Naive thymus-derived CD8-positive, alpha-beta T cell (primary cell): ENCODE measurements around the gene DTNB. TPM values are rescaled to one million over a fixed set of nuclear protein-coding genes. Genes with fewer than 3 reads are reported as not detected.

Source experiments
- ATAC-seq, 2 donors: fragments of 150-1000 bp; cut with Tn5 transposase in 1 of 2; sonication (Bioruptor Pico), chemical (Tn5 transposase) in 1 of 2; 1 replicate in 1 of 2; 2 replicates in 1 of 2; pipeline ENCODE4 v1.10.0; 2021; ENCODE audit warnings: mild to moderate bottlenecking in 2 of 2, moderate library complexity in 2 of 2
- POLR2A ChIA-PET: fragments of 350-600 bp; sonication (Branson Sonifier 250); formaldehyde crosslinking; loops from one replicate; lab custom pipeline; 2021; ENCODE audit warnings: antibody characterized with exemption; lab: Charles Lee
- DNase-seq, 10 donors: peaks; one replicate each; pipeline versions ENCODE4 v3.0.0 to v3.0.0-alpha.2; 2020 to 2022
- H3K27ac Mint-ChIP-seq, 10 donors: one replicate each; pipeline ENCODE4 v1.8.0; 2020 to 2022; ENCODE audit warnings: mild to moderate bottlenecking in 10 of 10, mixed read lengths in 10 of 10, moderate library complexity in 4 of 10, inconsistent platforms in 1 of 10
- H3K27me3 Mint-ChIP-seq, 5 donors: one replicate each; pipeline ENCODE4 v1.8.0; 2021 to 2022; ENCODE audit warnings: mixed read lengths in 5 of 5
- H3K36me3 Mint-ChIP-seq, 3 donors: one replicate each; pipeline ENCODE4 v1.8.0; 2020 to 2022; ENCODE audit warnings: mixed read lengths in 3 of 3, mild to moderate bottlenecking in 2 of 3, inconsistent platforms in 1 of 3
- H3K4me1 Mint-ChIP-seq, 4 donors: one replicate each; pipeline ENCODE4 v1.8.0; 2021 to 2022; ENCODE audit warnings: mixed read lengths in 4 of 4
- H3K4me3 Mint-ChIP-seq, 10 donors: one replicate each; pipeline ENCODE4 v1.8.0; 2020 to 2022; ENCODE audit warnings: mild to moderate bottlenecking in 10 of 10, mixed read lengths in 10 of 10, moderate library complexity in 6 of 10, inconsistent platforms in 1 of 10
- H3K9me3 Mint-ChIP-seq, 9 donors: one replicate each; pipeline ENCODE4 v1.8.0; 2020 to 2022; ENCODE audit warnings: mixed read lengths in 9 of 9, mild to moderate bottlenecking in 3 of 9, inconsistent platforms in 1 of 9, moderate library complexity in 1 of 9
- polyA plus RNA-seq, 3 donors: library from polyadenylated mRNA; unstranded; fragments of 300-500 nt; fragmentation: Illumina TruSeq; gene quantifications; one replicate each; pipeline ENCODE4 v1.2.3, GENCODE V29; 2021
- total RNA-seq, 8 experiments: library from RNA in 2 of 8; stranded (reverse) in 2 of 8; gene quantifications; one replicate each; pipeline ENCODE4 v1.2.3 and lab custom pipeline; 2021 to 2026

The DTNB gene
- total and polyA plus RNA-seq, 5 experiments from 2014 or later = 16.3 to 41.5 (median 18.4) TPM

- Mint-ChIP-seq H3K27me3 (no peaks in the 10 kb centered on the region), H3K4me1 (peaks cover 0 to 8% (median 2%) of the 10 kb centered on the region in 4 donors), H3K27ac (peak overlapping the region in 1 of 10 donors; percentile 52), H3K9me3 (no peaks in the 10 kb centered on the region), H3K36me3 (peaks cover 0 to 30% (median 9%) of the 10 kb centered on the region in 3 donors), H3K4me3 (no peak overlapping the region)
- DNase-seq = no peak
- POLR2A ChIA-PET = no interaction called here
- no peak for ATAC-seq
Measured at GRCh38 chr2:25499157-25499556, 174.2 kb downstream of the DTNB start.

GRCh38 chr2:25497918-25498407 is 175.4 kb downstream of the DTNB start:
- POLR2A ChIA-PET = interaction anchor here (0.7 kb wide), 1 partner anchor 25 kb away, joined by 3 read pairs; no protein-coding TSS in a partner anchor
- Mint-ChIP-seq H3K36me3 (peaks cover 0 to 30% (median 9%) of the 10 kb centered on the region in 3 donors), H3K4me1 (peaks cover 0 to 6% (median 2%) of the 10 kb centered on the region in 4 donors), H3K4me3 (no peak overlapping the region), H3K27ac (peak overlapping the region in 1 of 10 donors; percentile 10), H3K9me3 (no peaks in the 10 kb centered on the region), H3K27me3 (no peaks in the 10 kb centered on the region)
- DNase-seq (no peak), ATAC-seq (no peak)

GRCh38 chr2:25497229-25497917 is 176.0 kb downstream of the DTNB start:
- DNase-seq = no peak

GRCh38 chr2:25494616-25495015 is 178.8 kb downstream of the DTNB start:
- POLR2A ChIA-PET = no interaction called here
- peaks cover 0 to 29% (median 6%) of the 10 kb centered on the region in 3 donors for H3K36me3 Mint-ChIP-seq
- ATAC-seq (no peak), DNase-seq (no peak)
- H3K27ac Mint-ChIP-seq = no peak overlapping the region
- H3K4me1 Mint-ChIP-seq = peaks cover 0 to 6% (median 3%) of the 10 kb centered on the region in 4 donors
- no peak overlapping the region for H3K4me3 Mint-ChIP-seq
- no peaks in the 10 kb centered on the region for H3K27me3 Mint-ChIP-seq
- H3K9me3 Mint-ChIP-seq = no peaks in the 10 kb centered on the region

More at GRCh38 chr2:25497229-25497917, 176.0 kb downstream of the DTNB start:
- H3K9me3 Mint-ChIP-seq = no peaks in the 10 kb centered on the region
- no peak for ATAC-seq
- H3K27me3 Mint-ChIP-seq = no peaks in the 10 kb centered on the region
- H3K27ac Mint-ChIP-seq = no peak overlapping the region
- POLR2A ChIA-PET = interaction anchor here (0.7 kb wide), 1 partner anchor 25 kb away, joined by 3 read pairs; no protein-coding TSS in a partner anchor
- H3K4me1 Mint-ChIP-seq = peaks cover 0 to 6% (median 2%) of the 10 kb centered on the region in 4 donors
- H3K4me3 Mint-ChIP-seq = no peak overlapping the region
- peaks cover 0 to 30% (median 9%) of the 10 kb centered on the region in 3 donors for H3K36me3 Mint-ChIP-seq

GRCh38 chr2:25493207-25493606 is 180.2 kb downstream of the DTNB start:
- Mint-ChIP-seq H3K4me3 (no peak overlapping the region), H3K27me3 (no peaks in the 10 kb centered on the region), H3K9me3 (no peaks in the 10 kb centered on the region), H3K36me3 (peaks cover 0 to 25% (median 8%) of the 10 kb centered on the region in 3 donors), H3K27ac (no peak overlapping the region), H3K4me1 (peaks cover 0 to 6% (median 3%) of the 10 kb centered on the region in 4 donors)
- DNase-seq = no peak
- POLR2A ChIA-PET = no interaction called here
- ATAC-seq = no peak

GRCh38 chr2:25492726-25493125 is 180.7 kb downstream of the DTNB start:
- H3K27me3 Mint-ChIP-seq = no peaks in the 10 kb centered on the region
- H3K4me1 Mint-ChIP-seq = peaks cover 0 to 3% (median under 1%) of the 10 kb centered on the region in 4 donors
- POLR2A ChIA-PET = interaction anchor here (0.5 kb wide), 1 partner anchor 19 kb away, joined by 3 read pairs; no protein-coding TSS in a partner anchor
- DNase-seq (no peak), ATAC-seq (no peak)
- H3K4me3 Mint-ChIP-seq = no peak overlapping the region
- peaks cover 0 to 24% (median 7%) of the 10 kb centered on the region in 3 donors for H3K36me3 Mint-ChIP-seq
- H3K9me3 Mint-ChIP-seq = no peaks in the 10 kb centered on the region
- no peak overlapping the region for H3K27ac Mint-ChIP-seq

GRCh38 chr2:25491966-25492532 is 181.3 kb downstream of the DTNB start:
- peaks cover 0 to 3% (median under 1%) of the 10 kb centered on the region in 4 donors for H3K4me1 Mint-ChIP-seq
- no peak overlapping the region for H3K4me3 Mint-ChIP-seq
- ATAC-seq (no peak), DNase-seq (no peak)
- no peaks in the 10 kb centered on the region for H3K9me3 Mint-ChIP-seq
- no peak overlapping the region for H3K27ac Mint-ChIP-seq
- H3K36me3 Mint-ChIP-seq = peaks cover 0 to 29% (median 12%) of the 10 kb centered on the region in 3 donors
- H3K27me3 Mint-ChIP-seq = no peaks in the 10 kb centered on the region
- POLR2A ChIA-PET = interaction anchor here (0.5 kb wide), 1 partner anchor 18 kb away, joined by 3 read pairs; no protein-coding TSS in a partner anchor

- Mint-ChIP-seq H3K36me3 (peaks cover 0 to 31% (median 20%) of the 10 kb centered on the region in 3 donors), H3K4me1 (peaks cover 0 to 5% (median under 1%) of the 10 kb centered on the region in 4 donors), H3K4me3 (no peak overlapping the region), H3K27me3 (no peaks in the 10 kb centered on the region), H3K27ac (peak overlapping the region in 1 of 10 donors; percentile 12), H3K9me3 (no peaks in the 10 kb centered on the region)
- no peak for DNase-seq
- no peak for ATAC-seq
- POLR2A ChIA-PET = no interaction called here
Measured at GRCh38 chr2:25491003-25491696, 182.2 kb downstream of the DTNB start.

GRCh38 chr2:25490217-25490616 is 183.2 kb downstream of the DTNB start:
- DNase-seq (no peak), ATAC-seq (no peak)
- no peaks in the 10 kb centered on the region for H3K9me3 Mint-ChIP-seq
- H3K4me3 Mint-ChIP-seq = no peak overlapping the region
- H3K27me3 Mint-ChIP-seq = no peaks in the 10 kb centered on the region
- no peak overlapping the region for H3K27ac Mint-ChIP-seq
- peaks cover 0 to 26% (median 20%) of the 10 kb centered on the region in 3 donors for H3K36me3 Mint-ChIP-seq
- H3K4me1 Mint-ChIP-seq = peaks cover 0 to 5% (median 0%) of the 10 kb centered on the region in 4 donors
- POLR2A ChIA-PET = no interaction called here

- H3K36me3 Mint-ChIP-seq = peaks cover 0 to 26% (median 20%) of the 10 kb centered on the region in 3 donors
- H3K4me1 Mint-ChIP-seq = peaks cover 0 to 5% (median 0%) of the 10 kb centered on the region in 4 donors
- no peak for ATAC-seq
- no peak overlapping the region for H3K27ac Mint-ChIP-seq
- no peak overlapping the region for H3K4me3 Mint-ChIP-seq
- H3K27me3 Mint-ChIP-seq = no peaks in the 10 kb centered on the region
- no peak for DNase-seq
- no peaks in the 10 kb centered on the region for H3K9me3 Mint-ChIP-seq
- POLR2A ChIA-PET = no interaction called here
Measured at GRCh38 chr2:25489631-25490030, 183.7 kb downstream of the DTNB start.

GRCh38 chr2:25483607-25484266 is 189.6 kb downstream of the DTNB start:
- ATAC-seq = no peak
- Mint-ChIP-seq H3K4me1 (peaks cover 0 to 18% (median 0%) of the 10 kb centered on the region in 4 donors), H3K27me3 (no peaks in the 10 kb centered on the region), H3K9me3 (no peaks in the 10 kb centered on the region), H3K36me3 (peaks cover 0 to 52% (median 39%) of the 10 kb centered on the region in 3 donors), H3K27ac (peak overlapping the region in 1 of 10 donors; percentile 29), H3K4me3 (no peak overlapping the region)
- POLR2A ChIA-PET = no interaction called here
- no peak for DNase-seq

- peaks cover 0 to 2% (median 0%) of the 10 kb centered on the region in 9 donors for H3K9me3 Mint-ChIP-seq
- no peak for DNase-seq
- POLR2A ChIA-PET = no interaction called here
- H3K27ac Mint-ChIP-seq = peak overlapping the region in 1 of 10 donors; percentile 35
- H3K4me3 Mint-ChIP-seq = no peak overlapping the region
- no peaks in the 10 kb centered on the region for H3K27me3 Mint-ChIP-seq
- peaks cover 4 to 54% (median 39%) of the 10 kb centered on the region in 3 donors for H3K36me3 Mint-ChIP-seq
- peaks cover 0 to 18% (median 0%) of the 10 kb centered on the region in 4 donors for H3K4me1 Mint-ChIP-seq
- ATAC-seq = no peak
Measured at GRCh38 chr2:25482341-25482740, 191.0 kb downstream of the DTNB start.
